PC-9 (cell line): ENCODE data around the gene RAPGEF1. TPM values are rescaled to one million over a fixed set of nuclear protein-coding genes. Genes with fewer than 3 reads are reported as not detected.
A peak's percentile ranks its signal among the peaks of the same experiment; 100 is the strongest.

Experiments used
- BruUV-seq: library from RNA; stranded (reverse); fragments of 400-500 nt; replicated peaks from 2 replicates; lab custom pipeline; 2021; lab: Mats Ljungman, UMichigan
- CTCF ChIA-PET: fragments of 300-600 bp; sonication (Branson Sonifier 250); formaldehyde crosslinking; loops from one replicate; lab custom pipeline; 2022; ENCODE audit warnings: antibody characterized with exemption; lab: Charles Lee
- POLR2A ChIA-PET: fragments of 300-600 bp; sonication (Branson Sonifier 250); formaldehyde crosslinking; loops from one replicate; lab custom pipeline; 2022; ENCODE audit warnings: antibody characterized with exemption; ENCODE audit not compliant: unreplicated experiment; lab: Charles Lee
- DNase-seq, 2 experiments: peaks; one replicate each; pipeline versions ENCODE4 v3.0.0 to v3.0.0-alpha.2; 2015 to 2022; ENCODE audit warnings: mixed read lengths in 1 of 2
- H2AFZ ChIP-seq: fragments of 200-600 bp; sonication (generic); 2 replicates; pipeline ENCODE4 v1.8.1; 2017; ENCODE audit warnings: antibody characterized with exemption
- H3F3A ChIP-seq: fragments of 200-600 bp; sonication (generic); 2 replicates; pipeline ENCODE4 v1.8.1; 2017; ENCODE audit warnings: antibody characterized with exemption, mild to moderate bottlenecking, low read depth; ENCODE audit not compliant: insufficient read depth
- H3K27ac ChIP-seq: fragments of 200-600 bp; sonication (generic); 2 replicates; pipeline ENCODE4 v1.6.1; 2016; ENCODE audit warnings: mixed run types
- H3K27me3 ChIP-seq: fragments of 200-600 bp; sonication (generic); 2 replicates; pipeline ENCODE4 v1.6.1; 2016; ENCODE audit warnings: low read depth, mixed run types; ENCODE audit not compliant: insufficient read depth
- H3K36me3 ChIP-seq: fragments of 200-600 bp; sonication (generic); 2 replicates; pipeline ENCODE4 v1.6.1; 2016; ENCODE audit warnings: low read depth, mixed run types
- H3K4me1 ChIP-seq: fragments of 200-600 bp; sonication (generic); replicated peaks from 2 replicates; pipeline ENCODE4 v1.6.1; 2016; ENCODE audit warnings: mixed run types; ENCODE audit not compliant: insufficient read depth
- H3K4me2 ChIP-seq: fragments of 200-600 bp; sonication (generic); 2 replicates; pipeline ENCODE4 v1.6.1; 2017; ENCODE audit warnings: mixed run types
- H3K4me3 ChIP-seq: fragments of 200-600 bp; sonication (generic); 2 replicates; pipeline ENCODE4 v1.6.1; 2016; ENCODE audit warnings: mixed run types
- H3K79me2 ChIP-seq: fragments of 200-600 bp; sonication (generic); 2 replicates; pipeline ENCODE4 v1.6.1; 2017; ENCODE audit warnings: low read depth, mixed run types
- H3K9me2 ChIP-seq: fragments of 200-600 bp; sonication (generic); 2 replicates; pipeline ENCODE4 v1.8.1; 2017; ENCODE audit warnings: mild to moderate bottlenecking; ENCODE audit not compliant: insufficient read depth
- H3K9me3 ChIP-seq: fragments of 200-600 bp; sonication (generic); 2 replicates; pipeline ENCODE4 v1.8.1; 2016; ENCODE audit warnings: low read depth; ENCODE audit not compliant: insufficient read depth
- H4K20me1 ChIP-seq: fragments of 200-600 bp; sonication (generic); 2 replicates; pipeline ENCODE4 v1.8.1; 2017; ENCODE audit not compliant: insufficient read depth
- EZH2 ChIP-seq: fragments of 200-600 bp; sonication (generic); IDR thresholded peaks from 2 replicates; pipeline ENCODE4 v1.8.0; 2017; ENCODE audit warnings: antibody characterized with exemption, low read depth
- intact Hi-C: fragments of 100-400 bp; cut with micrococcal nuclease; formaldehyde crosslinking; loops from one replicate; pipeline ENCODE4 v1.10.0; 2022; ENCODE audit not compliant: unreplicated experiment
- total RNA-seq: library from RNA; stranded (reverse); gene quantifications from 2 replicates; pipeline ENCODE4 v1.2.3, GENCODE V29; 2021
- TF ChIP-seq, protein P1 (sequence below): fragments of 200-600 bp; sonication (generic); conservative IDR thresholded peaks from 2 replicates; pipeline ENCODE4 v1.6.1; 2017; ENCODE audit warnings: mixed run types, antibody characterized with exemption, mild to moderate bottlenecking, moderate library complexity

The RAPGEF1 gene
- total RNA-seq, 1 experiment from 2014 or later = 66.5 TPM

DNA sequence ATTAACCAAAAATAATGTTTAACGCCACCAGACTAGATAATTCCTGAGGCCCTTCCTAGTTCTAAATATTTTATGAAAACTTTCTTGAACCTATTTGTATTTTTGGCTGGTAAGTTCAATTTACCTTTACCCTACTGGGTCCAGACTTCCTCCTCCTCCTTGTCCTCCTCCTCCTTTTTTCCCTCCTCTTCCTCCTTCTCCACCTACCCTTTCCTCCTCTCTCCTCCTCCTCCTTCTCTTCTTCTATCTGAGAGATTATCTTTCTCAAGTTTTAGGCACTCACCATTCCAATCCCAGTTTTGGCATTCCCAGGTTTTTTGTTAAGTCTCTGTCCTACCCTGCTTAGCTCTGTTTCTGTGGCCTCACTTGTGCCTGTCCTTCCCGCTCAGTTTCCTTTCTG lies 24.7 kb upstream of the RAPGEF1 start:
- ChIA-PET CTCF (interaction anchor here (0.7 kb wide), 1 partner anchor 453 kb away, joined by 3 read pairs; no protein-coding TSS in a partner anchor), POLR2A (no interaction called here)
- H3K79me2 ChIP-seq = no peaks in the 10 kb centered on the region
- H3K27me3 ChIP-seq = peaks cover 50% of the 10 kb centered on the region
- no peaks in the 10 kb centered on the region for H3K9me3 ChIP-seq
- H3K27ac ChIP-seq = no peak overlapping the region
- no peaks in the 10 kb centered on the region for H3K36me3 ChIP-seq
- intact Hi-C loops = no loop called here
- H3F3A ChIP-seq = 0 out of 2 replicates have a peak, but pooled peaks cover under 1% of the 10 kb centered on the region
- H3K4me1 ChIP-seq = 0 out of 2 replicates have a peak, but pooled peaks cover under 1% of the 10 kb centered on the region
- no peak for TF ChIP-seq EZH2
- TF ChIP-seq, protein P1, sequence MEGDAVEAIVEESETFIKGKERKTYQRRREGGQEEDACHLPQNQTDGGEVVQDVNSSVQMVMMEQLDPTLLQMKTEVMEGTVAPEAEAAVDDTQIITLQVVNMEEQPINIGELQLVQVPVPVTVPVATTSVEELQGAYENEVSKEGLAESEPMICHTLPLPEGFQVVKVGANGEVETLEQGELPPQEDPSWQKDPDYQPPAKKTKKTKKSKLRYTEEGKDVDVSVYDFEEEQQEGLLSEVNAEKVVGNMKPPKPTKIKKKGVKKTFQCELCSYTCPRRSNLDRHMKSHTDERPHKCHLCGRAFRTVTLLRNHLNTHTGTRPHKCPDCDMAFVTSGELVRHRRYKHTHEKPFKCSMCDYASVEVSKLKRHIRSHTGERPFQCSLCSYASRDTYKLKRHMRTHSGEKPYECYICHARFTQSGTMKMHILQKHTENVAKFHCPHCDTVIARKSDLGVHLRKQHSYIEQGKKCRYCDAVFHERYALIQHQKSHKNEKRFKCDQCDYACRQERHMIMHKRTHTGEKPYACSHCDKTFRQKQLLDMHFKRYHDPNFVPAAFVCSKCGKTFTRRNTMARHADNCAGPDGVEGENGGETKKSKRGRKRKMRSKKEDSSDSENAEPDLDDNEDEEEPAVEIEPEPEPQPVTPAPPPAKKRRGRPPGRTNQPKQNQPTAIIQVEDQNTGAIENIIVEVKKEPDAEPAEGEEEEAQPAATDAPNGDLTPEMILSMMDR = no peak
- H3K4me3 ChIP-seq = no peak overlapping the region
- BruUV-seq = no TSS peak
- H3K9me2 ChIP-seq = no peaks in the 10 kb centered on the region
- DNase-seq = no peak
- no peaks in the 10 kb centered on the region for H4K20me1 ChIP-seq
- no peak overlapping the region for H3K4me2 ChIP-seq
- H2AFZ ChIP-seq = no peak overlapping the region

DNA sequence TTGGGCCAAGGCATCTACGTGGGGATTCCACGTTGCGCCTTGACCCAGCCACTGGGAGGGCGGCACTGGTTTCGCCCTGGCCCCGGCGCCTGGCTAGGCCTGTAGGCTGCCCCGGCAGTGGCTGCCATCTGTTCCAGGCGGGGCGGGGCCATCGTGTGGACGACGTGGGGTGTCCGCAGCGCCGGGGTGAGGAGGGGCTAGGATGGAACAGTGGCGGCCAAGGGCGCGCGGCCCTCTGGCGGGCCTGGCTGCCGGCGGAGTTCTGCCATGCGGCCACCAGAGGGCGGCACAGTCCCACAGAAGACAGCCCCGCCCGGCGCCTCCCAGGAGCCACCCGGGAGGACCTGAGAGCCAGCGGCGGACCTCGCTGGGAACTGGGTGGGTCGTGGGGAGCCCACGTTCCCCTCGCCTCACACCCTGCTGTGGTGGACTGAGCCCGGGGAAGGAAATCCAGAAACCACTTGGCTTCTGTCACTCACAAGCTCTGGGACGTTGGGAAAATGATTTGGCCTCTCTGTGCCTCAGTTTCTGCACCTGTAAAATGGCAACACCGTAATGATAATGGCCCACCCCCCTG lies 22.6 kb upstream of the RAPGEF1 start:
- BruUV-seq = no TSS peak

DNA sequence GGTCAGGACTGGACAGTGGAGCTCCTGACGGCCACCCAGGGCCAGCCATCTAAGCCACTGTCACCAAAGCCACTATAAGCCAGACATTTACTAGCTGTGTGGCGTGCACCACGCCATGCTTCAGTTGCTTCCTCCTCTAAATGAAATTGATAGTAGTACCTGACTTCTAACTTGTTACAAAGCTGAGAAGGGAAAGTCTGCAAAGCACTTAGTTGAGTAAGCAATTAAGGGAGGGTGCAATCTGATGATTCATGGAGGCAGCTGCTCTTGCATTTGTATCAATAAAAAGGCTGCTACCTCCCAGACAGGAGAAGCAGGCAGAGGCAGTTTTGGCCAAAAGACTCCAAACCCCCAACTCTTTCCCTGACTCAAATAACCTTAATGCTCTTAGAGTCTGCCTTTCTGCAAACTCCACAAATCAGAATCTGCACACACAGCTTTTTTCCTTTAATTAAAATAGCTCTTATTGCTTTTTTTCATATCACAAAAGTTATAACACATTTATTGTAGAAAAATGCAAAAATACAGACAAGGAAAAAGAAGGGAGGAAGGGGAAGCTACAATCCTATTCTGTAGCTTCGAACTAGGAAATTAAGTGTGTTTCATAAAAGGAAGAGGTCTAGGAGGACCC lies 19.3 kb upstream of the RAPGEF1 start:
- ChIA-PET POLR2A (no interaction called here), CTCF (interaction anchor here (0.6 to 1.5 kb wide), 5 partner anchors 9 to 1010 kb away, joined by 3 to 7 read pairs (median 5); no protein-coding TSS in a partner anchor)
- BruUV-seq = no TSS peak
- H3K4me2 ChIP-seq = no peak overlapping the region
- peak in 1 of 2 experiments; percentile 76 for DNase-seq
- no peak overlapping the region for H2AFZ ChIP-seq
- peaks cover 11% of the 10 kb centered on the region for H3F3A ChIP-seq
- 0 out of 2 replicates have a peak, but pooled peaks cover 5% of the 10 kb centered on the region for H3K4me1 ChIP-seq
- no peaks in the 10 kb centered on the region for H4K20me1 ChIP-seq
- intact Hi-C loops = no loop called here
- H3K9me2 ChIP-seq = no peaks in the 10 kb centered on the region
- no peaks in the 10 kb centered on the region for H3K36me3 ChIP-seq
- TF ChIP-seq, protein P1 = no peak
- TF ChIP-seq EZH2 = no peak
- H3K4me3 ChIP-seq = no peak overlapping the region
- H3K9me3 ChIP-seq = no peaks in the 10 kb centered on the region
- H3K27me3 ChIP-seq = peaks cover 7% of the 10 kb centered on the region
- H3K27ac ChIP-seq = no peak overlapping the region
- H3K79me2 ChIP-seq = no peaks in the 10 kb centered on the region

More for the DNA sequence above, 22.6 kb upstream of the RAPGEF1 start:
- POLR2A ChIA-PET = interaction anchor here (0.6 kb wide), 2 partner anchors 206 to 216 kb away, joined by 3 to 11 read pairs; no protein-coding TSS in a partner anchor
- H3K9me2 ChIP-seq = no peaks in the 10 kb centered on the region
- no peak overlapping the region for H3K27ac ChIP-seq
- no peak overlapping the region for H3K4me3 ChIP-seq
- DNase-seq = peak in 1 of 2 experiments; percentile 75
- H3F3A ChIP-seq = peaks cover 11% of the 10 kb centered on the region
- TF ChIP-seq, protein P1 = peak; percentile 87
- TF ChIP-seq EZH2 = no peak
- peaks cover 38% of the 10 kb centered on the region for H3K27me3 ChIP-seq
- H3K36me3 ChIP-seq = no peaks in the 10 kb centered on the region
- 0 out of 2 replicates have a peak, but pooled peaks cover 5% of the 10 kb centered on the region for H3K4me1 ChIP-seq
- no peaks in the 10 kb centered on the region for H4K20me1 ChIP-seq
- no peak overlapping the region for H2AFZ ChIP-seq
- no peaks in the 10 kb centered on the region for H3K79me2 ChIP-seq
- intact Hi-C loops = loop anchor here (1.0 kb wide), 2 partner anchors 474 to 490 kb away; no protein-coding TSS in a partner anchor
- H3K9me3 ChIP-seq = no peaks in the 10 kb centered on the region
- H3K4me2 ChIP-seq = peak overlapping the region; percentile 48
- CTCF ChIA-PET = interaction anchor here (0.6 to 0.8 kb wide), 5 partner anchors 142 to 490 kb away, joined by 3 to 6 read pairs (median 4); no protein-coding TSS in a partner anchor
